Endothelial cell of umbilical vein (primary cell): Measurements from ENCODE around the gene HSPB6. TPM values are rescaled to one million over a fixed set of nuclear protein-coding genes. Genes with fewer than 3 reads are reported as not detected.

Experiments
- BruUV-seq: library from RNA; stranded (reverse); fragments of 400-500 nt; replicated peaks from 2 replicates; lab custom pipeline; 2021; lab: Mats Ljungman, UMichigan
- CTCF ChIA-PET: fragments of 300-600, 350-600 bp; sonication (Branson Sonifier 250); formaldehyde crosslinking; loops from one replicate; lab custom pipeline; 2021; ENCODE audit warnings: antibody characterized with exemption, inconsistent platforms; lab: Charles Lee
- POLR2A ChIA-PET: fragments of 300-600, 350-600 bp; sonication (Branson Sonifier 250); formaldehyde crosslinking; loops from one replicate; lab custom pipeline; 2021; ENCODE audit warnings: antibody characterized with exemption, inconsistent platforms; lab: Charles Lee
- DNase-seq: peaks from one replicate; pipeline ENCODE4 v3.0.0-alpha.2; 2011; ENCODE audit warnings: low read depth, low spot score
- FAIRE-seq: peaks from 2 replicates; lab custom pipeline; 2011; peaks lifted over from hg19 to GRCh38; lab: Jason Lieb, UNC
- H2AFZ ChIP-seq: 2 replicates; pipeline ENCODE4 v1.6.0; 2012; ENCODE audit warnings: low read depth, low read length, control low read depth, inconsistent platforms
- H3K27ac ChIP-seq: 2 replicates; pipeline ENCODE4 v1.5.1; 2011; ENCODE audit warnings: low read depth, mild to moderate bottlenecking, control low read depth, low read length, moderate library complexity; ENCODE audit not compliant: insufficient read depth
- H3K27me3 ChIP-seq, 2 experiments: 2 replicates each; pipeline versions ENCODE4 v1.6.0 to v1.6.1; 2011; ENCODE audit warnings: low read length in 2 of 2, mixed read lengths in 1 of 2; ENCODE audit not compliant: control insufficient read depth in 2 of 2, insufficient read depth in 2 of 2
- H3K36me3 ChIP-seq, 2 experiments: 2 replicates in 1 of 2; 3 replicates in 1 of 2; pipeline ENCODE4 v1.5.1; 2011; ENCODE audit warnings: low read length in 2 of 2, mild to moderate bottlenecking in 1 of 2, moderate library complexity in 1 of 2; ENCODE audit not compliant: control insufficient read depth in 2 of 2, insufficient read depth in 2 of 2; ENCODE audit errors: extremely low read depth in 1 of 2
- H3K4me1 ChIP-seq: 3 replicates; pipeline ENCODE4 v1.5.1; 2011; ENCODE audit warnings: mild to moderate bottlenecking, low read length; ENCODE audit not compliant: control insufficient read depth, insufficient read depth; ENCODE audit errors: extremely low read depth
- H3K4me2 ChIP-seq: 2 replicates; pipeline ENCODE4 v1.6.1; 2011; ENCODE audit warnings: low read length, control low read depth, mixed read lengths; ENCODE audit not compliant: insufficient read depth
- H3K4me3 ChIP-seq, 3 experiments: fragments of 200-600 bp in 1 of 3; sonication (generic), shearing (Covaris generic) in 1 of 3; replicated peaks in 1 of 3; 2 replicates each; pipeline ENCODE4 v1.5.1; 2011 to 2016; ENCODE audit warnings: control low read depth in 3 of 3, low read length in 3 of 3, mild to moderate bottlenecking in 2 of 3, inconsistent platforms in 1 of 3, low read depth in 1 of 3, moderate library complexity in 1 of 3; ENCODE audit not compliant: insufficient read depth in 1 of 3
- H3K79me2 ChIP-seq: 2 replicates; pipeline ENCODE4 v1.6.0; 2012; ENCODE audit warnings: low read length, inconsistent platforms; ENCODE audit not compliant: control insufficient read depth, insufficient read depth
- H3K9ac ChIP-seq: replicated peaks from 2 replicates; pipeline ENCODE3; 2011; ENCODE audit warnings: low read length, control low read depth; ENCODE audit not compliant: insufficient read depth; ENCODE audit errors: extremely low read depth
- H3K9me1 ChIP-seq: replicated peaks from 3 replicates; pipeline ENCODE4 v1.6.0; 2011; ENCODE audit warnings: mild to moderate bottlenecking, low read length; ENCODE audit not compliant: control insufficient read depth, insufficient read depth; ENCODE audit errors: extremely low read depth
- H3K9me3 ChIP-seq: replicated peaks from 2 replicates; pipeline ENCODE4 v1.5.1; 2012; ENCODE audit warnings: low read length, inconsistent platforms; ENCODE audit not compliant: control insufficient read depth, insufficient read depth
- H4K20me1 ChIP-seq: replicated peaks from 2 replicates; pipeline ENCODE3; 2011; ENCODE audit warnings: mild to moderate bottlenecking, low read length; ENCODE audit not compliant: control insufficient read depth, insufficient read depth; ENCODE audit errors: extremely low read depth
- EZH2 ChIP-seq: IDR thresholded peaks from 2 replicates; pipeline ENCODE4 v1.6.1; 2012; ENCODE audit warnings: borderline replicate concordance, low read depth, mild to moderate bottlenecking, moderate library complexity, low read length, inconsistent platforms; ENCODE audit not compliant: severe bottlenecking
- FOS ChIP-seq: IDR thresholded peaks from 2 replicates; pipeline ENCODE4 v1.6.1; 2011; ENCODE audit warnings: mild to moderate bottlenecking, low read length, moderate library complexity, borderline replicate concordance; ENCODE audit not compliant: insufficient read depth
- GATA2 ChIP-seq: IDR thresholded peaks from 2 replicates; pipeline ENCODE4 v1.7.0; 2011; ENCODE audit warnings: low read depth, mild to moderate bottlenecking, moderate library complexity, mixed read lengths, low read length; ENCODE audit not compliant: insufficient read length, insufficient read depth
- MYC ChIP-seq: IDR thresholded peaks from one replicate; pipeline ENCODE4 v1.6.1; 2011; ENCODE audit warnings: mild to moderate bottlenecking, low read depth, low read length
- POLR2A ChIP-seq: IDR thresholded peaks from 2 replicates; pipeline ENCODE4 v1.6.1; 2012; ENCODE audit warnings: low read depth, mild to moderate bottlenecking, control low read depth, low read length
- POLR2AphosphoS5 ChIP-seq: IDR thresholded peaks from 2 replicates; pipeline ENCODE4 v1.6.1; 2012; ENCODE audit warnings: low read depth, mild to moderate bottlenecking, control low read depth, low read length, moderate library complexity; ENCODE audit not compliant: insufficient read depth
- dilution Hi-C: fragments of 300-500 bp; cut with MboI; formaldehyde crosslinking; loops from one replicate; pipeline ENCODE4 v1.15.0; 2019; ENCODE audit warnings: low sequenced_read_pairs; ENCODE audit not compliant: extremely low pct_ligation_motif_present
- intact Hi-C: fragments of 100-400 bp; cut with micrococcal nuclease; formaldehyde crosslinking; loops from one replicate; pipeline ENCODE4 v1.10.0; 2022
- polyA plus RNA-seq, 4 experiments: library from polyadenylated mRNA; depleted of rRNA in 3 of 4; stranded (reverse) in 3 of 4; unstranded in 1 of 4; fragments of >200 nt; gene quantifications; 2 replicates each; pipeline versions ENCODE4 v1.2.1 to v1.2.3, GENCODE V29; 2011 to 2012; ENCODE audit warnings: missing spikeins in 1 of 4
- total RNA-seq: library from RNA; stranded (reverse); gene quantifications from 2 replicates; pipeline ENCODE4 v1.2.3, GENCODE V29; 2021
- TF ChIP-seq, protein P1 (sequence below), 2 donors: IDR thresholded peaks; 1 replicate in 1 of 2; 2 replicates in 1 of 2; pipeline ENCODE4 v1.5.1; 2011; ENCODE audit warnings: low read length in 2 of 2, mild to moderate bottlenecking in 2 of 2, moderate library complexity in 2 of 2, control low read depth in 1 of 2, inconsistent platforms in 1 of 2, low read depth in 1 of 2; ENCODE audit not compliant: insufficient read depth in 1 of 2; ENCODE audit errors: extremely low read depth in 1 of 2
- TF ChIP-seq, protein P2 (sequence below): IDR thresholded peaks from 2 replicates; pipeline ENCODE4 v1.6.1; 2011; ENCODE audit not compliant: insufficient read depth, insufficient read length

Gene HSPB6
- total and polyA plus RNA-seq, 2 donors (not counting 3 experiments of a cell fraction or from before 2014, with no cell fraction given): 3.4 to 6.2 TPM

DNA sequence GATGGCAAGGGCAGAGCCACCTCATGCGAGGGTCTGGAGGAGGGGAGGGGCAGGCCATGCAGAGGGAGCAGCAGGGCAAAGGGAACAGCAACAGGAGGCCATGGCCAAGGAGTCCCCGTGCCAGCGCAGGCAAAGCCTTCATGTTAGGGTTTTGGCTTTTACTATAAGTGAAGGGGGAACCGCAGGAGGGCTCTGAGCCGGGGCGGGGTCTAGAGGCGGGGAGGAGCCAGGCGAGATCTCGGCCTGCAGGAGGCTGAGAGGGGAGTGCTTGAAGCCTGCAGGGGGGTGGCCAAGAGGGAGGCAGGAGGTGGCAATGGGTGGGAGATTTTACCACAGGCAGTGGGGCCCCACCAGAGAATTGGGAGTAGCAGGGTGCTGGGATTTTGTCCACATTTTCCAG, 24.8 kb upstream of the HSPB6 start:
- CTCF ChIA-PET: no interaction called here
- BruUV-seq: no TSS peak
- TF ChIP-seq, protein P1, sequence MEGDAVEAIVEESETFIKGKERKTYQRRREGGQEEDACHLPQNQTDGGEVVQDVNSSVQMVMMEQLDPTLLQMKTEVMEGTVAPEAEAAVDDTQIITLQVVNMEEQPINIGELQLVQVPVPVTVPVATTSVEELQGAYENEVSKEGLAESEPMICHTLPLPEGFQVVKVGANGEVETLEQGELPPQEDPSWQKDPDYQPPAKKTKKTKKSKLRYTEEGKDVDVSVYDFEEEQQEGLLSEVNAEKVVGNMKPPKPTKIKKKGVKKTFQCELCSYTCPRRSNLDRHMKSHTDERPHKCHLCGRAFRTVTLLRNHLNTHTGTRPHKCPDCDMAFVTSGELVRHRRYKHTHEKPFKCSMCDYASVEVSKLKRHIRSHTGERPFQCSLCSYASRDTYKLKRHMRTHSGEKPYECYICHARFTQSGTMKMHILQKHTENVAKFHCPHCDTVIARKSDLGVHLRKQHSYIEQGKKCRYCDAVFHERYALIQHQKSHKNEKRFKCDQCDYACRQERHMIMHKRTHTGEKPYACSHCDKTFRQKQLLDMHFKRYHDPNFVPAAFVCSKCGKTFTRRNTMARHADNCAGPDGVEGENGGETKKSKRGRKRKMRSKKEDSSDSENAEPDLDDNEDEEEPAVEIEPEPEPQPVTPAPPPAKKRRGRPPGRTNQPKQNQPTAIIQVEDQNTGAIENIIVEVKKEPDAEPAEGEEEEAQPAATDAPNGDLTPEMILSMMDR (IDR thresholded peaks at IDR 0.05; ENCODE audit: extremely low read depth in 1 of 2, insufficient read depth in 1 of 2, low read depth in 1 of 2, low read length in 2 of 2): no peak
- TF ChIP-seq POLR2AphosphoS5 (no peak), GATA2 (no peak), EZH2 (no peak), POLR2A (no peak), MYC (no peak), FOS (no peak)
- TF ChIP-seq, protein P2, sequence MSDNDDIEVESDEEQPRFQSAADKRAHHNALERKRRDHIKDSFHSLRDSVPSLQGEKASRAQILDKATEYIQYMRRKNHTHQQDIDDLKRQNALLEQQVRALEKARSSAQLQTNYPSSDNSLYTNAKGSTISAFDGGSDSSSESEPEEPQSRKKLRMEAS: no peak
- Histone ChIP-seq H3K27ac (no peak overlapping the region), H3K4me2 (no peak overlapping the region), H3K27me3 (no peaks in the 10 kb centered on the region), H3K9me3 (no peaks in the 10 kb centered on the region), H3K9ac (no peak overlapping the region), H3K36me3 (peaks cover 0 to 6% of the 10 kb centered on the region in 2 experiments), H2AFZ (no peak overlapping the region), H3K79me2 (no peaks in the 10 kb centered on the region), H4K20me1 (no peaks in the 10 kb centered on the region), H3K4me3 (no peak overlapping the region), H3K9me1 (no peaks in the 10 kb centered on the region), H3K4me1 (no peaks in the 10 kb centered on the region)
- DNase-seq (no peak), FAIRE-seq (no peak)
- POLR2A ChIA-PET: no interaction called here
- intact Hi-C loops (no loop called here), dilution Hi-C loops (no loop called here)
